Kidney (tissue), 14 donors: ENCODE results near the gene GALNT1. TPM values are rescaled to one million over a fixed set of nuclear protein-coding genes. Genes with fewer than 3 reads are reported as not detected.

Source experiments
- DNase-seq, 5 donors: peaks; one replicate each; pipeline ENCODE4 v3.0.0-alpha.2; 2013 to 2020
- FAIRE-seq: peaks from 2 replicates; lab custom pipeline; 2012; peaks lifted over from hg19 to GRCh38; lab: Jason Lieb, UNC
- H3K27ac ChIP-seq, 2 donors: one replicate each; pipeline ENCODE4 v1.7.0; 2013; ENCODE audit warnings: low read depth in 2 of 2, low read length in 2 of 2, inconsistent platforms in 1 of 2
- H3K27me3 ChIP-seq: one replicate; pipeline ENCODE4 v1.7.1; 2013; ENCODE audit warnings: low read length, inconsistent platforms; ENCODE audit not compliant: control insufficient read depth, insufficient read depth
- H3K36me3 ChIP-seq, 3 donors: one replicate each; pipeline versions ENCODE4 v1.7.0 to v1.7.1; 2013; ENCODE audit warnings: low read length in 3 of 3, control low read depth in 1 of 3, inconsistent platforms in 1 of 3; ENCODE audit not compliant: insufficient read depth in 3 of 3, control insufficient read depth in 2 of 3
- H3K4me1 ChIP-seq, 3 donors: one replicate each; pipeline versions ENCODE4 v1.7.0 to v1.7.1; 2013; ENCODE audit warnings: low read length in 3 of 3, inconsistent platforms in 1 of 3, low read depth in 1 of 3; ENCODE audit not compliant: control insufficient read depth in 2 of 3, insufficient read depth in 2 of 3
- H3K4me3 ChIP-seq, 3 donors: one replicate each; pipeline versions ENCODE4 v1.7.0 to v1.8.1; 2013; ENCODE audit warnings: low read length in 3 of 3, control low read depth in 1 of 3, inconsistent platforms in 1 of 3
- H3K9ac ChIP-seq, 3 donors: one replicate each; pipeline versions ENCODE4 v1.7.0 to v1.7.1; 2013; ENCODE audit warnings: low read length in 3 of 3, control low read depth in 1 of 3, inconsistent platforms in 1 of 3
- H3K9me3 ChIP-seq, 3 donors: one replicate each; pipeline versions ENCODE4 v1.7.0 to v1.7.1; 2013; ENCODE audit warnings: low read length in 3 of 3, control low read depth in 1 of 3, inconsistent platforms in 1 of 3; ENCODE audit not compliant: control insufficient read depth in 2 of 3, insufficient read depth in 1 of 3
- intact Hi-C: fragments of 100-400 bp; cut with DNase I; formaldehyde crosslinking; loops from one replicate; pipeline ENCODE4 v1.11.1; 2022
- polyA plus RNA-seq: library from polyadenylated mRNA; stranded (reverse); fragments of 350-450 nt; fragmentation: Illumina TruSeq; extraction: RNeasy Lipid Tissue Mini Kit (QIAGEN cat#74804); gene quantifications from one replicate; pipeline ENCODE4 v1.2.3, GENCODE V29; 2014; ENCODE audit warnings: low read depth, low replicate concordance; ENCODE audit not compliant: insufficient read depth
- total RNA-seq: library from RNA; stranded (reverse); fragmentation: NEBNext Ultra II Directional; extraction: Animal tissue kit (Norgen Biotek cat#: 25700); gene quantifications from one replicate; pipeline ENCODE4 v1.2.1, GENCODE V29; 2021
- TF ChIP-seq, protein P1 (sequence below): IDR thresholded peaks from 3 replicates; pipeline ENCODE4 v1.5.1; 2012; ENCODE audit warnings: mild to moderate bottlenecking, moderate library complexity, borderline replicate concordance; ENCODE audit not compliant: insufficient read depth; ENCODE audit errors: extremely low read depth
- donor health status: control.
- donor health status: control.
- donor health status: control.
- donor health status: control.
- donor health status: control.
- donor health status: DM: yes; HTN: yes; CAD: no.
- donor health status: Normal renal cell carcinoma (clear cell type).

GALNT1 gene
- total and polyA plus RNA-seq, 2 donors from 2014 or later = 11.8 to 59.3 TPM

DNA sequence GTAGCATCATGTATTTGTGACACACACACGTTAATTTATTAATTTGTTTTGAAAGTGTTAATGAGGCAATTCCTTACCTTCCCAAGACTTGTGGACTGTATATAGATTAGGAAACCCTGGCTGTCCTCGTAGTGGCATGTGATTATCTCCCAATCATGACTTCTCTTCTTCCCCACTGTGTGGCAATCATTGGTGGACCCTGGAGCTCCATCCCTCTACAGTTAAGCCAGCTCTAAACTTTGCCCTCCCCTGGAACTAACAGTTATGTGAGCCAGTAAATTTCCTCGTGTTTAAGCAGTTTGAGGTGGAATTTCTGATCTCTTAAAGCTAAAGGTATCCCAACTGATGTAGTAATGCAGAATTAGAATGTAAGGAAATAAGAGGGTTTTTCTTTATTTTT is 22.0 kb downstream of the GALNT1 start:
- Histone ChIP-seq H3K36me3 (no peaks in the 10 kb centered on the region), H3K4me1 (no peaks in the 10 kb centered on the region), H3K9ac (no peak overlapping the region), H3K27me3 (no peaks in the 10 kb centered on the region), H3K9me3 (peaks cover 0 to 12% (median 0%) of the 10 kb centered on the region in 3 donors), H3K4me3 (no peak overlapping the region), H3K27ac (no peak overlapping the region)
- TF ChIP-seq, protein P1, sequence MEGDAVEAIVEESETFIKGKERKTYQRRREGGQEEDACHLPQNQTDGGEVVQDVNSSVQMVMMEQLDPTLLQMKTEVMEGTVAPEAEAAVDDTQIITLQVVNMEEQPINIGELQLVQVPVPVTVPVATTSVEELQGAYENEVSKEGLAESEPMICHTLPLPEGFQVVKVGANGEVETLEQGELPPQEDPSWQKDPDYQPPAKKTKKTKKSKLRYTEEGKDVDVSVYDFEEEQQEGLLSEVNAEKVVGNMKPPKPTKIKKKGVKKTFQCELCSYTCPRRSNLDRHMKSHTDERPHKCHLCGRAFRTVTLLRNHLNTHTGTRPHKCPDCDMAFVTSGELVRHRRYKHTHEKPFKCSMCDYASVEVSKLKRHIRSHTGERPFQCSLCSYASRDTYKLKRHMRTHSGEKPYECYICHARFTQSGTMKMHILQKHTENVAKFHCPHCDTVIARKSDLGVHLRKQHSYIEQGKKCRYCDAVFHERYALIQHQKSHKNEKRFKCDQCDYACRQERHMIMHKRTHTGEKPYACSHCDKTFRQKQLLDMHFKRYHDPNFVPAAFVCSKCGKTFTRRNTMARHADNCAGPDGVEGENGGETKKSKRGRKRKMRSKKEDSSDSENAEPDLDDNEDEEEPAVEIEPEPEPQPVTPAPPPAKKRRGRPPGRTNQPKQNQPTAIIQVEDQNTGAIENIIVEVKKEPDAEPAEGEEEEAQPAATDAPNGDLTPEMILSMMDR = no peak
- FAIRE-seq (no peak), DNase-seq (no peak)
- intact Hi-C loops = no loop called here

DNA sequence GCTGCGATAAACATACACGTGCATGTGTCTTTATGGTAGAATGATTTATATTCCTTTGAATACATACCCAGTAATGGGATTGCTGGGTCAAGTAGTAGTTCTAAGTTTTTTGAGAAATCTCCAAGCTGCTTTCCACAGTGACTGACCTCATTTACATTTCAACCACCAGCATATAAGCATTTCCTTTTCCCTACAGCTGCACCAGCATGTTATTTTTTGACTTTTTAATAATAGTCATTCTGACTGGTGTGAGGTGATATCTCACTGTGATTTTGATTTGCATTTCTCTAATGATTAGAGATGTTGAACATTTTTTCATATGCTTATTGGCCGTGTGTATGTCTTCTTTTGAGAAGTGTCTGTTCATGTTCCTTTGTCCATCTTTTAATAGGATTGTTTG is 22.8 kb downstream of the GALNT1 start:
- no peaks in the 10 kb centered on the region for H3K4me1 ChIP-seq
- H3K27ac ChIP-seq = no peak overlapping the region
- no peaks in the 10 kb centered on the region for H3K36me3 ChIP-seq
- no peaks in the 10 kb centered on the region for H3K27me3 ChIP-seq
- TF ChIP-seq, protein P1 = no peak
- no peak for DNase-seq
- FAIRE-seq = no peak
- H3K9ac ChIP-seq = no peak overlapping the region
- intact Hi-C loops = no loop called here
- no peak overlapping the region for H3K4me3 ChIP-seq
- peaks cover 0 to 12% (median 0%) of the 10 kb centered on the region in 3 donors for H3K9me3 ChIP-seq

DNA sequence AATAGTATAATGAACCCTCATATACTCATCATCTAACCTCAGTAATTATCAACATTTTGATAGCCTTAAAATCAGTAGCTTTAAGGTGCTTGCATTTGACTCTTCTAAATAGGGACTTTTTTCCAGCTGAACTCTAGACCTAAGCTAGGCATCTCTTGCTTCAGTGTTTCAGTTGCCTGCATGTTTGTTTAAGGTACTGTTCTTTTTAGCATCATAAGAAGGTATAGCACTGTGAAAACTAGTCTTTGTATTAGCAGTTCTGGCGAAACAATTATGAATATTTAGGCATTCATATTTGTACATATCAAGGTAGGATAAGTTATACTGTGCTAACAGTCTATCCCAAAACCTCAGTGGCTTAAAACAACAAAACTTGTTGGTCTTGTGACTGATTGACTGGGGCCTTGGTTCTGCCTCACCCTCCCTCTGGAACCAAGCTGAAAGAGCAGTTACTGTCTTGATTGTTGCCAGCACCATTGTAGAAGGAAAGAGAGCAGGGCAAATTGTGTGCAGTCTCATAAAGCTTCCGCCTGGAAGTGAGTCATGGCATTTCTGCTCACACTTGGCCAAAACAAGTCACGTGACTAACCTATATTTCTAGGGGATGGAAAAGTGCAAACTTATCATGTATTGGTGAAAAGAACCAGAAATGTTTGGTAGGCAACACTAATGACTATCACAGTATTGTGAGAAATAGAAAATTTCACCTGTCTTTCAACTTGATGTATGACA is 24.3 kb downstream of the GALNT1 start:
- intact Hi-C loops = no loop called here
- H3K9me3 ChIP-seq = peaks cover 0 to 12% (median 0%) of the 10 kb centered on the region in 3 donors
- no peaks in the 10 kb centered on the region for H3K4me1 ChIP-seq
- no peak for FAIRE-seq
- no peak overlapping the region for H3K27ac ChIP-seq
- no peaks in the 10 kb centered on the region for H3K27me3 ChIP-seq
- DNase-seq = no peak
- H3K4me3 ChIP-seq = no peak overlapping the region
- H3K36me3 ChIP-seq = no peaks in the 10 kb centered on the region
- H3K9ac ChIP-seq = no peak overlapping the region
- TF ChIP-seq, protein P1 = no peak
